H9 (cell line): ENCODE data around the gene TMEM235. TPM values are rescaled to one million over a fixed set of nuclear protein-coding genes. Genes with fewer than 3 reads are reported as not detected.
A peak's percentile ranks its signal among the peaks of the same experiment; 100 is the strongest.

Experiments used
- DNase-seq: peaks from one replicate; pipeline ENCODE4 v3.0.0-alpha.2; 2017
- H2AFZ ChIP-seq: one replicate; pipeline ENCODE4 v1.6.1; 2013; ENCODE audit warnings: mild to moderate bottlenecking, low read length, control low read depth, moderate library complexity
- H2AK5ac ChIP-seq: 2 replicates; pipeline ENCODE4 v1.6.1; 2013; ENCODE audit warnings: low read length, control low read depth, mixed read lengths; ENCODE audit not compliant: insufficient read length
- H2BK120ac ChIP-seq: one replicate; pipeline ENCODE4 v1.6.1; 2013; ENCODE audit warnings: low read depth, mild to moderate bottlenecking, low read length, control low read depth, inconsistent platforms; ENCODE audit not compliant: poor library complexity, severe bottlenecking
- H2BK12ac ChIP-seq: 2 replicates; pipeline ENCODE4 v1.6.1; 2013; ENCODE audit warnings: low read length, control low read depth, mixed read lengths, low read depth; ENCODE audit not compliant: insufficient read length
- H2BK15ac ChIP-seq: 2 replicates; pipeline ENCODE4 v1.6.1; 2013; ENCODE audit warnings: low read depth, low read length, control low read depth
- H2BK20ac ChIP-seq: one replicate; pipeline ENCODE4 v1.6.1; 2013; ENCODE audit warnings: low read depth, mild to moderate bottlenecking, low read length, control low read depth, inconsistent platforms; ENCODE audit not compliant: poor library complexity, severe bottlenecking
- H2BK5ac ChIP-seq: 2 replicates; pipeline ENCODE4 v1.6.1; 2013; ENCODE audit warnings: low read length, control low read depth, mixed read lengths; ENCODE audit not compliant: insufficient read length
- H3K14ac ChIP-seq: 2 replicates; pipeline ENCODE4 v1.6.1; 2013; ENCODE audit warnings: low read length, control low read depth; ENCODE audit not compliant: insufficient read depth
- H3K18ac ChIP-seq: 2 replicates; pipeline ENCODE4 v1.6.1; 2013; ENCODE audit warnings: low read depth, mild to moderate bottlenecking, mixed read lengths, low read length, control low read depth; ENCODE audit not compliant: insufficient read length
- H3K23ac ChIP-seq: 2 replicates; pipeline ENCODE4 v1.6.1; 2013; ENCODE audit warnings: low read length, control low read depth, mixed read lengths, low read depth; ENCODE audit not compliant: insufficient read length
- H3K23me2 ChIP-seq: 2 replicates; pipeline ENCODE4 v1.6.1; 2013; ENCODE audit warnings: low read depth, mild to moderate bottlenecking, mixed read lengths, low read length, control low read depth; ENCODE audit not compliant: insufficient read length, poor library complexity, severe bottlenecking
- H3K27ac ChIP-seq: 2 replicates; pipeline ENCODE4 v1.5.1; 2013; ENCODE audit warnings: low read length, control low read depth, mixed read lengths, low read depth; ENCODE audit not compliant: insufficient read length
- H3K27me3 ChIP-seq: 2 replicates; pipeline ENCODE4 v1.6.1; 2013; ENCODE audit warnings: low read length, control low read depth, inconsistent platforms; ENCODE audit not compliant: insufficient read depth
- H3K4ac ChIP-seq: 2 replicates; pipeline ENCODE4 v1.6.1; 2013; ENCODE audit warnings: low read depth, mild to moderate bottlenecking, control low read depth, inconsistent platforms, low read length, moderate library complexity
- H3K4me1 ChIP-seq: 2 replicates; pipeline ENCODE4 v1.6.1; 2013; ENCODE audit warnings: low read length, control low read depth, inconsistent platforms; ENCODE audit not compliant: insufficient read depth
- H3K4me2 ChIP-seq: 2 replicates; pipeline ENCODE4 v1.6.1; 2013; ENCODE audit warnings: low read length, control low read depth, mixed read lengths; ENCODE audit not compliant: insufficient read length, insufficient read depth
- H3K56ac ChIP-seq: 2 replicates; pipeline ENCODE4 v1.6.1; 2013; ENCODE audit warnings: low read depth, mild to moderate bottlenecking, mixed read lengths, low read length, control low read depth; ENCODE audit not compliant: insufficient read length
- H3K79me1 ChIP-seq: 2 replicates; pipeline ENCODE4 v1.6.1; 2013; ENCODE audit warnings: low read depth, mild to moderate bottlenecking, moderate library complexity, low read length, control low read depth, inconsistent platforms; ENCODE audit not compliant: insufficient read depth, poor library complexity, severe bottlenecking
- H3K79me2 ChIP-seq: 2 replicates; pipeline ENCODE4 v1.6.1; 2013; ENCODE audit warnings: low read length, control low read depth, inconsistent platforms; ENCODE audit not compliant: insufficient read depth
- H3K9ac ChIP-seq: 2 replicates; pipeline ENCODE4 v1.6.1; 2013; ENCODE audit warnings: low read length, control low read depth, mixed read lengths; ENCODE audit not compliant: insufficient read length; ENCODE audit errors: extremely low read depth
- H3K9me3 ChIP-seq: one replicate; pipeline ENCODE4 v1.6.1; 2013; ENCODE audit warnings: low read depth, low read length, inconsistent platforms; ENCODE audit not compliant: control insufficient read depth
- H3T11ph ChIP-seq: one replicate; pipeline ENCODE4 v1.6.1; 2013; ENCODE audit warnings: mild to moderate bottlenecking, low read length, control low read depth, inconsistent platforms
- H4K20me1 ChIP-seq: one replicate; pipeline ENCODE4 v1.6.1; 2013; ENCODE audit not compliant: control insufficient read depth, insufficient read length, insufficient read depth
- H4K5ac ChIP-seq: 2 replicates; pipeline ENCODE4 v1.6.1; 2013; ENCODE audit warnings: low read depth, mild to moderate bottlenecking, mixed read lengths, low read length, control low read depth; ENCODE audit not compliant: insufficient read length
- H4K8ac ChIP-seq: replicated peaks from 2 replicates; pipeline ENCODE4 v1.6.1; 2013; ENCODE audit warnings: low read length, control low read depth, mixed read lengths, low read depth; ENCODE audit not compliant: insufficient read length
- H4K91ac ChIP-seq: 2 replicates; pipeline ENCODE4 v1.6.1; 2013; ENCODE audit warnings: low read depth, mild to moderate bottlenecking, moderate library complexity, mixed read lengths, low read length, control low read depth; ENCODE audit not compliant: insufficient read length
- H3K27ac Mint-ChIP-seq, 3 experiments: 2 replicates in 2 of 3; 3 replicates in 1 of 3; pipeline ENCODE4 v1.8.0; 2020 to 2021; ENCODE audit warnings: mixed read lengths in 3 of 3, mild to moderate bottlenecking in 1 of 3, moderate library complexity in 1 of 3
- H3K27me3 Mint-ChIP-seq: 2 replicates; pipeline ENCODE4 v1.8.0; 2021; ENCODE audit warnings: low read depth, mild to moderate bottlenecking, moderate library complexity, mixed read lengths
- H3K36me3 Mint-ChIP-seq, 3 experiments: 2 replicates in 2 of 3; 3 replicates in 1 of 3; pipeline ENCODE4 v1.8.0; 2020 to 2021; ENCODE audit warnings: low read depth in 3 of 3, mixed read lengths in 3 of 3; ENCODE audit not compliant: insufficient read depth in 1 of 3
- H3K4me1 Mint-ChIP-seq, 2 experiments: 2 replicates each; pipeline ENCODE4 v1.8.0; 2020; ENCODE audit warnings: mixed read lengths in 2 of 2
- H3K4me3 Mint-ChIP-seq, 2 experiments: 2 replicates in 1 of 2; 3 replicates in 1 of 2; pipeline ENCODE4 v1.8.0; 2020 to 2021; ENCODE audit warnings: mild to moderate bottlenecking in 2 of 2, mixed read lengths in 2 of 2, moderate library complexity in 1 of 2
- H3K9me3 Mint-ChIP-seq, 2 experiments: 2 replicates in 1 of 2; 3 replicates in 1 of 2; pipeline ENCODE4 v1.8.0; 2020; ENCODE audit warnings: mild to moderate bottlenecking in 2 of 2, mixed read lengths in 2 of 2, moderate library complexity in 1 of 2
- CTCF ChIP-seq: fragments of 200-600 bp; sonication (generic); conservative IDR thresholded peaks from 3 replicates; pipeline ENCODE4 v1.8.0; 2021; ENCODE audit warnings: antibody characterized with exemption, mild to moderate bottlenecking
- WGBS: extraction: QIAGEN DNeasy Blood & Tissue Kit; methylation state at CpG from one replicate; pipeline ENCODE4 v1.1.7; 2013; ENCODE audit warnings: missing lambda C conversion rate, low lambda C conversion rate, mixed read lengths; ENCODE audit not compliant: insufficient read length; ENCODE audit errors: extremely low coverage; 5-methylcytosine and 5-hydroxymethylcytosine counted together
- total RNA-seq: library from RNA; stranded (reverse); gene quantifications from 2 replicates; pipeline ENCODE4 v1.2.1, GENCODE V29; 2021

The TMEM235 gene
- total RNA-seq, 1 experiment from 2014 or later = 0.28 TPM

DNA sequence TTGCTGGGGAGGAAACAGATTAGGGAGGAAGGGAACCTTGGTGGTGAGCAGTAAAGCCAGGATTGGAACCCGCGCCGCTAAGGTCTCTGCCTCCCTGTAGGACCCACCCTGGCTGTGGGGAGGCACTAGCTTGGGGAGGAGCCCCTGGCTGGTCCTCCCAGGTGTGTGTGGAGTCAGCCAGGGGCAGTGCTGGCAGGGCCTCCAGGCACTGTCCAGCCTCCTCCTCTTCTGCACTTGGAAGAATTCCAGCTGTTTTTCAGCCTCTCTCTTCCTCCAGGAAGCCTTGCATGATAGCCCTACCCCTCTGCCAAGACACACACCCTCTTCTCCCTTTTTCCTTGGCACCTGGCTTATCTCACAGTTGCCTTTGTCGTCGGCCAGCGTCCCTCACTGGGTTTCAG is 34.8 kb downstream of the TMEM235 start:
- H3K14ac ChIP-seq = no peak overlapping the region
- H2AFZ ChIP-seq = no peak overlapping the region
- WGBS = no CpG with 5 or more reads among the region's 6 CpGs
- peaks cover 14% of the 10 kb centered on the region for H3K27me3 Mint-ChIP-seq
- H3K79me1 ChIP-seq = no peaks in the 10 kb centered on the region
- H2BK120ac ChIP-seq = no peak overlapping the region
- H2BK15ac ChIP-seq = no peak overlapping the region
- peak overlapping the region in 1 of 3 experiments; percentile 23; a peak in 1 of 7 replicates for H3K27ac Mint-ChIP-seq
- H2BK5ac ChIP-seq = no peak overlapping the region
- H3K27ac ChIP-seq = no peak overlapping the region
- peaks cover 4% of the 10 kb centered on the region for H3K23me2 ChIP-seq
- no peaks in the 10 kb centered on the region; the same call in 1 of the 2 replicates for H3K27me3 ChIP-seq
- H3K18ac ChIP-seq = no peak overlapping the region
- no peak overlapping the region for H3K4ac ChIP-seq
- H3K9ac ChIP-seq = no peak overlapping the region
- no peak for TF ChIP-seq CTCF
- H4K91ac ChIP-seq = no peak overlapping the region
- no peaks in the 10 kb centered on the region for H3K79me2 ChIP-seq
- no peaks in the 10 kb centered on the region for H3K36me3 Mint-ChIP-seq
- no peak overlapping the region for H3K4me3 Mint-ChIP-seq
- peaks cover 6% of the 10 kb centered on the region; the same call in 1 of the 2 replicates for H3K4me1 ChIP-seq
- no peak overlapping the region for H2BK20ac ChIP-seq
- no peak overlapping the region for H2AK5ac ChIP-seq
- H4K20me1 ChIP-seq = no peaks in the 10 kb centered on the region
- H3K4me1 Mint-ChIP-seq = peaks cover 40 to 50% of the 10 kb centered on the region in 2 experiments
- no peak for DNase-seq
- no peaks in the 10 kb centered on the region for H3K9me3 ChIP-seq
- H2BK12ac ChIP-seq = no peak overlapping the region
- no peak overlapping the region for H3K56ac ChIP-seq
- H3K23ac ChIP-seq = no peak overlapping the region
- no peak overlapping the region for H3K4me2 ChIP-seq
- H4K8ac ChIP-seq = no peak overlapping the region
- H3K9me3 Mint-ChIP-seq = no peaks in the 10 kb centered on the region
- no peak overlapping the region for H4K5ac ChIP-seq
- no peak overlapping the region for H3T11ph ChIP-seq
